OCI-LY3 (cell line): ENCODE measurements around the gene LRGUK.

Source experiments
- H2AFZ ChIP-seq: fragments of 200-600, 300-600 bp; shearing (Covaris generic); 2 replicates; pipeline ENCODE4 v1.6.0; 2014; ENCODE audit warnings: antibody characterized with exemption, low read depth, low read length
- H3K27ac ChIP-seq: fragments of 200-600, 300-600 bp; sonication (generic); 2 replicates; pipeline ENCODE4 v1.5.1; 2014; ENCODE audit warnings: mild to moderate bottlenecking, low read length, moderate library complexity, mixed read lengths
- H3K27me3 ChIP-seq: fragments of 200-600, 300-600 bp; sonication (generic); 2 replicates; pipeline ENCODE4 v1.6.1; 2014; ENCODE audit warnings: low read depth, low read length, mixed read lengths
- H3K36me3 ChIP-seq: fragments of 200-600, 300-600 bp; sonication (generic); replicated peaks from 2 replicates; pipeline ENCODE3; 2014; ENCODE audit warnings: low read depth, low read length, mixed read lengths
- H3K4me1 ChIP-seq: fragments of 300-600, 200-600 bp; sonication (generic); 2 replicates; pipeline ENCODE4 v1.6.1; 2014; ENCODE audit warnings: low read length, mixed read lengths
- H3K4me2 ChIP-seq: fragments of 200-600, 300-600 bp; sonication (generic); 2 replicates; pipeline ENCODE4 v1.6.1; 2014; ENCODE audit warnings: low read length, mixed read lengths
- H3K4me3 ChIP-seq: fragments of 300-600, 200-600 bp; sonication (generic); 2 replicates; pipeline ENCODE4 v1.5.1; 2014; ENCODE audit warnings: antibody characterized with exemption, mild to moderate bottlenecking, low read length, moderate library complexity
- H3K79me2 ChIP-seq: fragments of 300-600, 200-600 bp; shearing (Covaris generic); 2 replicates; pipeline ENCODE4 v1.6.1; 2014; ENCODE audit warnings: mild to moderate bottlenecking, low read length, mixed read lengths
- H3K9ac ChIP-seq: fragments of 300-600, 200-600 bp; shearing (Covaris generic); 2 replicates; pipeline ENCODE4 v1.6.0; 2014; ENCODE audit warnings: mild to moderate bottlenecking, low read length, moderate library complexity
- H3K9me3 ChIP-seq: fragments of 200-600, 300-600 bp; shearing (Covaris generic); 2 replicates; pipeline ENCODE4 v1.6.1; 2014; ENCODE audit warnings: low read length, mixed read lengths; ENCODE audit not compliant: insufficient read depth
- H4K20me1 ChIP-seq: fragments of 200-600, 300-600 bp; sonication (generic); 2 replicates; pipeline ENCODE4 v1.6.1; 2016; ENCODE audit warnings: low read length, mixed read lengths; ENCODE audit not compliant: insufficient read depth
- CTCF ChIP-seq: fragments of 200-600, 300-600 bp; sonication (generic); IDR thresholded peaks from 2 replicates; pipeline ENCODE4 v1.5.1; 2014; ENCODE audit warnings: antibody characterized with exemption, low read length, low read depth
- EZH2phosphoT487 ChIP-seq: fragments of 200-600 bp; shearing (Covaris generic); IDR thresholded peaks from 2 replicates; pipeline ENCODE4 v1.6.1; 2018; ENCODE audit warnings: antibody characterized with exemption, mixed run types, low read depth

Gene LRGUK

GRCh38 chr7:134203186-134203889, 76.2 kb downstream of the LRGUK start:
- no peaks in the 10 kb centered on the region for H3K4me1 ChIP-seq
- H3K9me3 ChIP-seq: no peaks in the 10 kb centered on the region
- TF ChIP-seq CTCF: no peak
- no peak for TF ChIP-seq EZH2phosphoT487
- no peak overlapping the region for H2AFZ ChIP-seq
- no peaks in the 10 kb centered on the region for H3K79me2 ChIP-seq
- H3K9ac ChIP-seq: no peak overlapping the region
- no peak overlapping the region for H3K4me3 ChIP-seq
- peaks cover 9% of the 10 kb centered on the region; the same call in 1 of the 2 replicates for H3K27me3 ChIP-seq
- H3K27ac ChIP-seq: no peak overlapping the region
- no peaks in the 10 kb centered on the region for H3K36me3 ChIP-seq
- H3K4me2 ChIP-seq: no peak overlapping the region
- H4K20me1 ChIP-seq: no peaks in the 10 kb centered on the region

GRCh38 chr7:134209322-134210015, 82.3 kb downstream of the LRGUK start:
- no peaks in the 10 kb centered on the region for H3K79me2 ChIP-seq
- no peaks in the 10 kb centered on the region for H3K36me3 ChIP-seq
- no peak for TF ChIP-seq CTCF
- no peak for TF ChIP-seq EZH2phosphoT487
- no peak overlapping the region for H2AFZ ChIP-seq
- H3K9me3 ChIP-seq: no peaks in the 10 kb centered on the region
- H3K4me2 ChIP-seq: no peak overlapping the region
- H4K20me1 ChIP-seq: no peaks in the 10 kb centered on the region
- no peak overlapping the region for H3K4me3 ChIP-seq
- no peaks in the 10 kb centered on the region for H3K4me1 ChIP-seq
- H3K27me3 ChIP-seq: no peaks in the 10 kb centered on the region
- no peak overlapping the region for H3K27ac ChIP-seq
- H3K9ac ChIP-seq: no peak overlapping the region

GRCh38 chr7:134210227-134210626, 83.1 kb downstream of the LRGUK start:
- Histone ChIP-seq H3K27me3 (no peaks in the 10 kb centered on the region), H3K27ac (no peak overlapping the region), H4K20me1 (no peaks in the 10 kb centered on the region), H3K4me2 (no peak overlapping the region), H3K4me3 (no peak overlapping the region), H3K36me3 (no peaks in the 10 kb centered on the region), H3K4me1 (no peaks in the 10 kb centered on the region), H3K9ac (no peak overlapping the region), H2AFZ (no peak overlapping the region), H3K9me3 (no peaks in the 10 kb centered on the region), H3K79me2 (no peaks in the 10 kb centered on the region)
- TF ChIP-seq EZH2phosphoT487 (no peak), CTCF (no peak)

GRCh38 chr7:134210976-134211663, 84.0 kb downstream of the LRGUK start:
- Histone ChIP-seq H3K36me3 (no peaks in the 10 kb centered on the region), H3K9ac (no peak overlapping the region), H4K20me1 (no peaks in the 10 kb centered on the region), H3K4me2 (no peak overlapping the region), H2AFZ (no peak overlapping the region), H3K27me3 (no peaks in the 10 kb centered on the region), H3K79me2 (no peaks in the 10 kb centered on the region), H3K4me1 (no peaks in the 10 kb centered on the region), H3K9me3 (no peaks in the 10 kb centered on the region), H3K27ac (no peak overlapping the region), H3K4me3 (no peak overlapping the region)
- no peak for TF ChIP-seq EZH2phosphoT487
- no peak for TF ChIP-seq CTCF
